K562 (cell line): ENCODE results near the gene PRRC2B. TPM values are rescaled to one million over a fixed set of nuclear protein-coding genes. Genes with fewer than 3 reads are reported as not detected.

Source experiments
- ATAC-seq: fragments of 200-7000 bp; cut with Tn5 transposase; 3 replicates; pipeline ENCODE4 v1.9.1; 2020; ENCODE audit warnings: moderate library complexity
- BruUV-seq: library from RNA; stranded (reverse); fragments of 400-500 nt; replicated peaks from 2 replicates; lab custom pipeline; 2021; lab: Mats Ljungman, UMichigan
- CTCF ChIA-PET: fragments of 300-600 bp; formaldehyde crosslinking; extraction: SDS; loops from one replicate; lab custom pipeline; 2021; ENCODE audit warnings: low intra/inter-chr PET ratio; lab: Yijun Ruan, JAX
- POLR2A ChIA-PET: fragments of 300-600, 350-650 bp; sonication (Branson Sonifier 250); formaldehyde crosslinking; extraction: SDS; loops from one replicate; lab custom pipeline; 2021; ENCODE audit warnings: antibody characterized with exemption, inconsistent platforms; lab: Yijun Ruan, JAX
- DNase-seq, 4 experiments: peaks; one replicate each; pipeline versions ENCODE4 v3.0.0 to v3.0.0-alpha.2; 2011 to 2018; ENCODE audit warnings: low spot score in 3 of 4, mixed read lengths in 3 of 4; ENCODE audit errors: extremely low read depth in 1 of 4
- FAIRE-seq: peaks from 2 replicates; lab custom pipeline; 2011; peaks lifted over from hg19 to GRCh38; lab: Jason Lieb, UNC
- H2AFZ ChIP-seq: 2 replicates; pipeline ENCODE4 v1.6.0; 2011; ENCODE audit warnings: low read depth, low read length, control low read depth, inconsistent platforms
- H3K27ac ChIP-seq: fragments of 200-600 bp; 3 replicates; pipeline ENCODE4 v1.8.0; 2011; ENCODE audit warnings: low read depth, mild to moderate bottlenecking, control low read depth, inconsistent platforms, low read length, moderate library complexity, mixed read lengths; ENCODE audit errors: extremely low read depth
- H3K27me3 ChIP-seq, 2 experiments: fragments of 300-600 bp in 1 of 2; 2 replicates in 1 of 2; 3 replicates in 1 of 2; pipeline versions ENCODE4 v1.6.0 to v1.8.0; 2011; ENCODE audit warnings: inconsistent platforms in 2 of 2, low read length in 2 of 2, mild to moderate bottlenecking in 1 of 2, mixed read lengths in 1 of 2, moderate library complexity in 1 of 2; ENCODE audit not compliant: control insufficient read depth in 2 of 2, insufficient read depth in 2 of 2
- H3K36me3 ChIP-seq: fragments of 300-600 bp; 3 replicates; pipeline ENCODE4 v1.8.0; 2011; ENCODE audit warnings: mild to moderate bottlenecking, low read length, inconsistent platforms; ENCODE audit not compliant: control insufficient read depth, insufficient read depth
- H3K4me1 ChIP-seq, 2 experiments: fragments of 200-600 bp in 1 of 2; replicated peaks in 1 of 2; 2 replicates in 1 of 2; 3 replicates in 1 of 2; pipeline versions ENCODE4 v1.5.1 to v1.8.0; 2011; ENCODE audit warnings: inconsistent platforms in 2 of 2, low read length in 2 of 2, mild to moderate bottlenecking in 1 of 2, mixed read lengths in 1 of 2, moderate library complexity in 1 of 2; ENCODE audit not compliant: control insufficient read depth in 2 of 2, insufficient read depth in 2 of 2
- H3K4me2 ChIP-seq: 2 replicates; pipeline ENCODE4 v1.6.1; 2011; ENCODE audit warnings: low read length, control low read depth, inconsistent platforms, mixed read lengths; ENCODE audit not compliant: insufficient read depth
- H3K4me3 ChIP-seq: fragments of 200-600 bp; sonication (generic), shearing (Covaris generic); 2 replicates; pipeline ENCODE4 v1.5.1; 2016; ENCODE audit warnings: control low read depth, inconsistent platforms
- H3K79me2 ChIP-seq: fragments of 200-600 bp; 3 replicates; pipeline ENCODE4 v1.8.0; 2011; ENCODE audit warnings: low read length, inconsistent platforms; ENCODE audit not compliant: control insufficient read depth, insufficient read depth
- H3K9ac ChIP-seq, 2 experiments: 2 replicates each; pipeline versions ENCODE4 v1.6.0 to v1.6.1; 2011; ENCODE audit warnings: low read depth in 2 of 2, low read length in 2 of 2, control low read depth in 1 of 2, inconsistent platforms in 1 of 2, mild to moderate bottlenecking in 1 of 2, mixed read lengths in 1 of 2; ENCODE audit not compliant: insufficient read depth in 1 of 2
- H3K9me1 ChIP-seq: one replicate; pipeline ENCODE4 v1.6.0; 2011; ENCODE audit warnings: inconsistent platforms, mild to moderate bottlenecking, low read length, moderate library complexity; ENCODE audit not compliant: control insufficient read depth, insufficient read depth
- H3K9me3 ChIP-seq: replicated peaks from 2 replicates; pipeline ENCODE4 v1.5.1; 2011; ENCODE audit warnings: low read depth, low read length, inconsistent platforms; ENCODE audit not compliant: control insufficient read depth, insufficient read depth
- H4K20me1 ChIP-seq: replicated peaks from 2 replicates; pipeline ENCODE4 v1.6.1; 2011; ENCODE audit warnings: low read length, inconsistent platforms, mixed read lengths; ENCODE audit not compliant: control insufficient read depth, insufficient read depth
- POLR2G ChIP-seq: fragments of 200-400 bp; formaldehyde crosslinking; IDR thresholded peaks from 2 replicates; pipeline ENCODE4 v1.6.1; 2017; ENCODE audit warnings: low read depth, mild to moderate bottlenecking, antibody characterized with exemption, low read length, moderate library complexity
- RAD51 ChIP-seq: fragments of 450-650 bp; IDR thresholded peaks from 2 replicates; pipeline ENCODE4 v1.7.1; 2016; ENCODE audit warnings: low read depth, mild to moderate bottlenecking, borderline replicate concordance
- VEZF1 ChIP-seq: fragments of 200-800 bp; sonication (Bioruptor generic); IDR thresholded peaks from 2 replicates; pipeline ENCODE4 v1.6.1; 2017; ENCODE audit warnings: missing genetic modification characterization, missing compliant biosample characterization
- WGBS: fragments of 100-300 bp; shearing (Covaris generic); methylation state at CpG from one replicate; pipeline ENCODE4 v1.1.6; 2016; ENCODE audit warnings: low coverage, mixed read lengths; ENCODE audit not compliant: insufficient coverage; ENCODE audit errors: missing lambda C conversion rate; 5-methylcytosine and 5-hydroxymethylcytosine counted together
- in situ Hi-C: fragments of 300-500 bp; cut with MboI; formaldehyde crosslinking; loops from 4 replicates; pipeline ENCODE4 v1.15.0; 2018; ENCODE audit warnings: inconsistent platforms, mixed read lengths
- intact Hi-C: fragments of 100-400 bp; cut with micrococcal nuclease; formaldehyde crosslinking; loops from 2 replicates; pipeline ENCODE4 v1.14.2; 2022
- polyA plus RNA-seq, 8 experiments: library from polyadenylated mRNA; depleted of rRNA in 4 of 8; stranded (reverse) in 5 of 8; unstranded in 3 of 8; fragments of >200 nt; fragmentation: Nextera tagmentation in 2 of 8; fragmentation: Illumina TruSeq in 1 of 8; extraction: Ambion mirVana in 2 of 8; extraction: Trizol in 1 of 8; gene quantifications; 2 replicates each; pipeline versions ENCODE4 v1.2.1 to v1.2.3, GENCODE V29; 2011 to 2014; ENCODE audit warnings: inconsistent platforms in 1 of 8, missing spikeins in 1 of 8
- total RNA-seq, 7 experiments: library from RNA; depleted of rRNA in 6 of 7; stranded (reverse); fragments of >200 nt in 6 of 7; fragmentation: Illumina TruSeq in 2 of 7; extraction: Trizol in 2 of 7; gene quantifications; 2 replicates each; pipeline versions ENCODE4 v1.2.1 to v1.2.3, GENCODE V29; 2011 to 2021; ENCODE audit warnings: low replicate concordance in 1 of 7

PRRC2B gene
- total and polyA plus RNA-seq, 9 of the 15 experiments (the other 6 are each of a cell fraction or from before 2014, with no cell fraction given), result 0.34 to 125 (median 30.9) TPM

DNA sequence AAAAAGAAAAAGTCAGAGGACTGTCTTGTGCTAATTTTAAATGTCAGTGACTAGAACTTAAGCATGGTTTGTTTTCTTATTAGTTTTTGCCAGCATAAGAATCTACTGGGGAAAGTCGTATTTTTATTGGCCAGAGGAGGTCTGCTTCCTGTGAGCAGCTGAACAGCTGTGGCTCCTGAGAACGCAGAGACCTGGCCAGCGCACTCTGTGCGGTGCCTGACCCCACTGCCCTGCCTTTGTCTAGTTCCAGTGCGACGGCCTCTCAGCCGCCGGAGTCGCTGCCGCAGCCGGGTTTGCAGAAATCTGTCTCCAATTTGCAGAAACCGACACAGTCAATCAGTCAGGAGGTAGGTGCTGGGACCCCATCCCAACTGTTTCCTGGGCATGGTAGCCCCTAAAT lies 42.5 kb downstream of the PRRC2B start:
- H2AFZ ChIP-seq, result no peak overlapping the region
- 92% methylated on average over 12 of the region's 12 CpGs for WGBS
- TF ChIP-seq VEZF1 (CRISPR knock-in tag), result no peak
- 0 out of 2 replicates have a peak, but pooled peaks have one; percentile 30 for TF ChIP-seq POLR2G
- no peak for TF ChIP-seq RAD51
- TF ChIP-seq, all 486 proteins: peak for 1
- no TSS peak for BruUV-seq
- H3K27me3 ChIP-seq, result no peaks in the 10 kb centered on the region
- H3K4me3 ChIP-seq, result no peak overlapping the region
- 0 out of 4 replicates have a peak overlapping the region, but pooled peaks of 1 of the 2 experiments have one; percentile 20 for H3K9ac ChIP-seq
- H3K9me1 ChIP-seq, result no peaks in the 10 kb centered on the region
- in situ Hi-C loops (no loop called here), intact Hi-C loops (no loop called here)
- no peak overlapping the region for H3K27ac ChIP-seq
- ATAC-seq, result no peak
- H4K20me1 ChIP-seq, result no peaks in the 10 kb centered on the region; the same call in 1 of the 2 replicates
- no peak overlapping the region for H3K4me2 ChIP-seq
- peaks cover 94% of the 10 kb centered on the region for H3K36me3 ChIP-seq
- CTCF ChIA-PET, result interaction anchor here (0.6 kb wide), 1 partner anchor 318 kb away, joined by 4 read pairs; no protein-coding TSS in a partner anchor
- H3K4me1 ChIP-seq, result 0 out of 5 replicates have a peak, but pooled peaks cover 0 to 2% of the 10 kb centered on the region in 2 experiments
- no peak for DNase-seq
- no peak for FAIRE-seq
- H3K9me3 ChIP-seq, result no peaks in the 10 kb centered on the region
- POLR2A ChIA-PET, result interaction anchor here (0.5 kb wide), 1 partner anchor 80 kb away, joined by 5 read pairs; no protein-coding TSS in a partner anchor
- peaks cover 13% of the 10 kb centered on the region for H3K79me2 ChIP-seq
